Ishikawa (cell line): ENCODE data around the gene RUSC1.

Experiments
- CEBPB ChIP-seq: IDR thresholded peaks from 2 replicates; pipeline ENCODE4 v1.6.1; 2012
- CREB1 ChIP-seq: IDR thresholded peaks from 2 replicates; pipeline ENCODE4 v1.6.1; 2012; ENCODE audit warnings: low read depth
- EGR1 ChIP-seq: IDR thresholded peaks from 2 replicates; pipeline ENCODE4 v1.6.1; 2012
- EP300 ChIP-seq: IDR thresholded peaks from 2 replicates; pipeline ENCODE4 v1.6.1; 2012; ENCODE audit warnings: borderline replicate concordance
- FOXM1 ChIP-seq: IDR thresholded peaks from 2 replicates; pipeline ENCODE4 v1.6.1; 2012; ENCODE audit warnings: low read depth, borderline replicate concordance
- NFIC ChIP-seq: IDR thresholded peaks from 2 replicates; pipeline ENCODE4 v1.6.1; 2012
- RAD21 ChIP-seq: IDR thresholded peaks from 2 replicates; pipeline ENCODE4 v1.6.1; 2012; ENCODE audit warnings: low read depth
- TAF1 ChIP-seq: IDR thresholded peaks from 2 replicates; pipeline ENCODE4 v1.6.1; 2012; ENCODE audit warnings: low read depth, mild to moderate bottlenecking
- TCF12 ChIP-seq: IDR thresholded peaks from 2 replicates; pipeline ENCODE4 v1.6.1; 2012; ENCODE audit warnings: low read depth
- TEAD4 ChIP-seq: IDR thresholded peaks from 2 replicates; pipeline ENCODE4 v1.6.1; 2012
- YY1 ChIP-seq: IDR thresholded peaks from 2 replicates; pipeline ENCODE4 v1.6.1; 2012; ENCODE audit warnings: low read depth
- TF ChIP-seq, protein P1 (sequence below): IDR thresholded peaks from 2 replicates; pipeline ENCODE4 v1.6.1; 2012; ENCODE audit warnings: low read depth, mild to moderate bottlenecking
- TF ChIP-seq, protein P2 (sequence below): IDR thresholded peaks from 2 replicates; pipeline ENCODE4 v1.6.1; 2012
- TF ChIP-seq, protein P3 (sequence below): IDR thresholded peaks from 2 replicates; pipeline ENCODE4 v1.6.1; 2012

DNA sequence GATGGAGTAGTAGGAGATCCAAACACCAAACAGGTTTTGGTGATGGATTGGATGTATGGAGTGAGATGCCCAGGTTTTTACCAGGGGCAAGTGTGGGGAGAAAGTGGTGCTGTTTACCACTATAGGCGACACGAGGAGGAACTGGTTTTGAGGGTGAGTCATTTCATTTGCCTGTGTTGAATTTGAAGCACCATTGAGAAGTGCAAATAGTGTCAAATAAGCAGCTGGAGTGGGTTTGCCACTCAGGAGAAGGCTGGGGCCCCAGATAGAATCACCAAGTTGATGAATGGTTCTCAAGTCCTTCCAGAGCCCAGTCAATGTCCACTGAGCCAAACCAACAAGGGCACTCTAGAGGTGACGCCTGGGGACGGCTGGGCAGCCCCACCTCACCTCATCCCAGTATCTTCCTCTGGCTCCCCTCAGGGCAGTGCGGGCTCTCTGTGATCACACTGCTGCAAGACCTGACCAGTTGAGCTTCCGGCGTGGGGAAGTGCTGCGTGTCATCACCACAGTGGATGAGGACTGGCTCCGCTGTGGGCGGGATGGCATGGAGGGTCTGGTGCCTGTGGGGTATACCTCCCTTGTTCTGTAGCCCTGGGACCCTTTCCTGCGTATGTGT is 9.4 kb downstream of the RUSC1 start:
- TF ChIP-seq, protein P1, sequence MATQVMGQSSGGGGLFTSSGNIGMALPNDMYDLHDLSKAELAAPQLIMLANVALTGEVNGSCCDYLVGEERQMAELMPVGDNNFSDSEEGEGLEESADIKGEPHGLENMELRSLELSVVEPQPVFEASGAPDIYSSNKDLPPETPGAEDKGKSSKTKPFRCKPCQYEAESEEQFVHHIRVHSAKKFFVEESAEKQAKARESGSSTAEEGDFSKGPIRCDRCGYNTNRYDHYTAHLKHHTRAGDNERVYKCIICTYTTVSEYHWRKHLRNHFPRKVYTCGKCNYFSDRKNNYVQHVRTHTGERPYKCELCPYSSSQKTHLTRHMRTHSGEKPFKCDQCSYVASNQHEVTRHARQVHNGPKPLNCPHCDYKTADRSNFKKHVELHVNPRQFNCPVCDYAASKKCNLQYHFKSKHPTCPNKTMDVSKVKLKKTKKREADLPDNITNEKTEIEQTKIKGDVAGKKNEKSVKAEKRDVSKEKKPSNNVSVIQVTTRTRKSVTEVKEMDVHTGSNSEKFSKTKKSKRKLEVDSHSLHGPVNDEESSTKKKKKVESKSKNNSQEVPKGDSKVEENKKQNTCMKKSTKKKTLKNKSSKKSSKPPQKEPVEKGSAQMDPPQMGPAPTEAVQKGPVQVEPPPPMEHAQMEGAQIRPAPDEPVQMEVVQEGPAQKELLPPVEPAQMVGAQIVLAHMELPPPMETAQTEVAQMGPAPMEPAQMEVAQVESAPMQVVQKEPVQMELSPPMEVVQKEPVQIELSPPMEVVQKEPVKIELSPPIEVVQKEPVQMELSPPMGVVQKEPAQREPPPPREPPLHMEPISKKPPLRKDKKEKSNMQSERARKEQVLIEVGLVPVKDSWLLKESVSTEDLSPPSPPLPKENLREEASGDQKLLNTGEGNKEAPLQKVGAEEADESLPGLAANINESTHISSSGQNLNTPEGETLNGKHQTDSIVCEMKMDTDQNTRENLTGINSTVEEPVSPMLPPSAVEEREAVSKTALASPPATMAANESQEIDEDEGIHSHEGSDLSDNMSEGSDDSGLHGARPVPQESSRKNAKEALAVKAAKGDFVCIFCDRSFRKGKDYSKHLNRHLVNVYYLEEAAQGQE, result no peak
- TF ChIP-seq EP300 (no peak), TAF1 (no peak), YY1 (no peak), CEBPB (no peak), NFIC (no peak), RAD21 (no peak), TCF12 (no peak), FOXM1 (no peak), EGR1 (no peak), CREB1 (no peak), TEAD4 (no peak)
- TF ChIP-seq, protein P2, sequence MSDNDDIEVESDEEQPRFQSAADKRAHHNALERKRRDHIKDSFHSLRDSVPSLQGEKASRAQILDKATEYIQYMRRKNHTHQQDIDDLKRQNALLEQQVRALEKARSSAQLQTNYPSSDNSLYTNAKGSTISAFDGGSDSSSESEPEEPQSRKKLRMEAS, result no peak
- TF ChIP-seq, protein P3, sequence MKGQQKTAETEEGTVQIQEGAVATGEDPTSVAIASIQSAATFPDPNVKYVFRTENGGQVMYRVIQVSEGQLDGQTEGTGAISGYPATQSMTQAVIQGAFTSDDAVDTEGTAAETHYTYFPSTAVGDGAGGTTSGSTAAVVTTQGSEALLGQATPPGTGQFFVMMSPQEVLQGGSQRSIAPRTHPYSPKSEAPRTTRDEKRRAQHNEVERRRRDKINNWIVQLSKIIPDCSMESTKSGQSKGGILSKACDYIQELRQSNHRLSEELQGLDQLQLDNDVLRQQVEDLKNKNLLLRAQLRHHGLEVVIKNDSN, result no peak
